Progenitor cell of endocrine pancreas (in vitro differentiated cells): ENCODE data around the gene HORMAD2. TPM values are rescaled to one million over a fixed set of nuclear protein-coding genes. Genes with fewer than 3 reads are reported as not detected.

Source experiments
- DNase-seq: peaks from one replicate; pipeline ENCODE4 v3.0.0; 2021; ENCODE audit warnings: low spot score; ENCODE audit not compliant: unreplicated experiment
- H3K27ac Mint-ChIP-seq: 2 replicates; pipeline ENCODE4 v1.8.0; 2021; ENCODE audit warnings: mild to moderate bottlenecking, moderate library complexity, mixed read lengths
- H3K27me3 Mint-ChIP-seq: 2 replicates; pipeline ENCODE4 v1.8.0; 2021; ENCODE audit warnings: mixed read lengths
- H3K36me3 Mint-ChIP-seq: 2 replicates; pipeline ENCODE4 v1.8.0; 2022; ENCODE audit warnings: mixed read lengths; ENCODE audit not compliant: insufficient read depth
- H3K4me1 Mint-ChIP-seq: 2 replicates; pipeline ENCODE4 v1.8.0; 2021; ENCODE audit warnings: low read depth, mixed read lengths
- H3K4me3 Mint-ChIP-seq: 2 replicates; pipeline ENCODE4 v1.8.0; 2021; ENCODE audit warnings: low read depth, mild to moderate bottlenecking, moderate library complexity, mixed read lengths
- H3K9me3 Mint-ChIP-seq: 2 replicates; pipeline ENCODE4 v1.8.0; 2021; ENCODE audit warnings: low read depth, mixed read lengths
- CTCF ChIP-seq: fragments of 200-600 bp; sonication (generic); IDR thresholded peaks from one replicate; pipeline ENCODE4 v1.5.0; 2021; ENCODE audit warnings: antibody characterized with exemption, mild to moderate bottlenecking; ENCODE audit not compliant: unreplicated experiment
- total RNA-seq: library from RNA; stranded (reverse); gene quantifications from 2 replicates; pipeline ENCODE4 v1.2.1, GENCODE V29; 2021

The HORMAD2 gene
- total RNA-seq, 1 donor from 2014 or later = not detected

- Mint-ChIP-seq H3K4me3 (no peak overlapping the region), H3K4me1 (no peaks in the 10 kb centered on the region), H3K9me3 (no peaks in the 10 kb centered on the region), H3K27me3 (peaks cover 26% of the 10 kb centered on the region), H3K27ac (peak overlapping the region; percentile 23), H3K36me3 (no peaks in the 10 kb centered on the region)
- TF ChIP-seq CTCF = no peak
- DNase-seq = no peak
These were observed 137.7 kb downstream of the HORMAD2 start for GRCh38 chr22:30217698-30218560.

GRCh38 chr22:30219049-30219654 lies 138.9 kb downstream of the HORMAD2 start:
- TF ChIP-seq CTCF = peak; percentile 38
- Mint-ChIP-seq H3K9me3 (no peaks in the 10 kb centered on the region), H3K27ac (peak overlapping the region; percentile 50), H3K27me3 (peaks cover 26% of the 10 kb centered on the region), H3K4me1 (no peaks in the 10 kb centered on the region), H3K36me3 (no peaks in the 10 kb centered on the region), H3K4me3 (no peak overlapping the region)
- no peak for DNase-seq

DNA sequence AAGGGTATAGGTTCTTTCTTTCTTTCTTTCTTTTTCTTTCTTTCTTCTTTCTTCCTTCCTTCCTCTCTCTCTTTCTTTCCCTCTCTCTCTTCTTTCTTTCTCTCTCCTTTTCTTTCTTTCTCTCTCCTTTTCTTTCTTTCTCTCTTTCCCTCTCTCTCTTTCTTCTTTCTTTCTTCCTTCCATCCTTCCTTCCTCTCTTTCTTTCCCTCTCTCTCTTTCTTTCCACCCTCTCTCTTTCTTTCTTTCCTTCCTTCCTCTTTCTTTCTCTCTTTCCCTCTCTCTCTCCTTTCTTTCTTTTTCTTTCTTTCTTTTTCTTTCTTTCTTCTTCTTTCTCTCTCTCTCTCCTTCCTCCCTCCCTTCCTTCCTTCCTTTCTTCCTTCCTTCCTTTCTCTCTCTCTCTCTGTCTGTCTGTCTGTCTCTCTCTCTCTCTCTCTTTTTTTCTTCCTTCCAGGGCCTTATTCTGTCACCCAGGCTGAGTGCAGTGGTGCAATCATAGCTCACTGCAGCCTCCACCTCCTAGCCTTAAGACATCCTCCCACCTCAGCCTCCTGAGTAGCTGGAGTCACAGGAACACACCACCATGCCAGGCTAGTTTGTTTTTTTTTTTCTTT lies 139.5 kb downstream of the HORMAD2 start:
- H3K27me3 Mint-ChIP-seq = peaks cover 25% of the 10 kb centered on the region

GRCh38 chr22:30220338-30221012 lies 140.2 kb downstream of the HORMAD2 start:
- Mint-ChIP-seq H3K36me3 (no peaks in the 10 kb centered on the region), H3K27ac (no peak overlapping the region), H3K9me3 (no peaks in the 10 kb centered on the region), H3K27me3 (peaks cover 24% of the 10 kb centered on the region), H3K4me3 (no peak overlapping the region), H3K4me1 (no peaks in the 10 kb centered on the region)
- no peak for DNase-seq
- no peak for TF ChIP-seq CTCF

More for the DNA sequence above, 139.5 kb downstream of the HORMAD2 start:
- DNase-seq = no peak
- no peak overlapping the region for H3K4me3 Mint-ChIP-seq
- H3K36me3 Mint-ChIP-seq = no peaks in the 10 kb centered on the region
- no peaks in the 10 kb centered on the region for H3K9me3 Mint-ChIP-seq
- no peak for TF ChIP-seq CTCF
- H3K4me1 Mint-ChIP-seq = no peaks in the 10 kb centered on the region
- H3K27ac Mint-ChIP-seq = no peak overlapping the region
